Psoas muscle (tissue), 8 donors: ENCODE data around the gene BRPF1. TPM values are rescaled to one million over a fixed set of nuclear protein-coding genes. Genes with fewer than 3 reads are reported as not detected.

ENCODE experiments used
- ATAC-seq, 4 donors: fragments of 200-7000 bp; cut with Tn5 transposase; one replicate each; pipeline ENCODE4 v1.9.1; 2020; ENCODE audit warnings: moderate library complexity in 3 of 4, mild to moderate bottlenecking in 2 of 4
- DNase-seq, 2 donors: peaks; one replicate each; pipeline ENCODE4 v3.0.0-alpha.2; 2020
- H3K27ac ChIP-seq: fragments of 200-600 bp; one replicate; pipeline ENCODE4 v1.8.0; 2022
- H3K27me3 ChIP-seq, 3 donors: fragments of 200-600 bp in 1 of 3; one replicate each; pipeline versions ENCODE4 v1.6.1 to v1.8.0; 2013 to 2022; ENCODE audit warnings: low read length in 2 of 3, mild to moderate bottlenecking in 2 of 3, moderate library complexity in 1 of 3; ENCODE audit not compliant: insufficient read depth in 3 of 3
- H3K36me3 ChIP-seq, 2 donors: fragments of 200-600 bp in 1 of 2; one replicate each; pipeline versions ENCODE4 v1.6.1 to v1.8.0; 2013 to 2022; ENCODE audit warnings: low read depth in 1 of 2, mild to moderate bottlenecking in 1 of 2, moderate library complexity in 1 of 2; ENCODE audit not compliant: insufficient read depth in 1 of 2
- H3K4me1 ChIP-seq: fragments of 200-600 bp; one replicate; pipeline ENCODE4 v1.8.0; 2022
- H3K4me3 ChIP-seq: fragments of 200-600 bp; one replicate; pipeline ENCODE4 v1.8.0; 2022; ENCODE audit warnings: mild to moderate bottlenecking
- H3K9me3 ChIP-seq: fragments of 200-600 bp; one replicate; pipeline ENCODE4 v1.8.0; 2022
- WGBS, 3 donors: extraction: QIAGEN DNeasy Blood & Tissue Kit; methylation state at CpG; one replicate each; pipeline versions ENCODE4 v1.1.6 to v1.1.7; 2013; 5-methylcytosine and 5-hydroxymethylcytosine counted together
- intact Hi-C, 2 donors: fragments of 100-400 bp; cut with DNase I; formaldehyde crosslinking; loops; one replicate each; pipeline versions ENCODE4 v1.11.0 to v1.14.2; 2022
- polyA plus RNA-seq, 3 donors: library from polyadenylated mRNA; stranded (reverse); fragments of 200-250 nt; gene quantifications; one replicate each; pipeline ENCODE4 v1.2.3, GENCODE V29; 2013
- total RNA-seq, 4 donors: library from RNA; stranded (reverse); fragmentation: NEBNext Ultra II Directional in 2 of 4; extraction: Animal tissue kit (Norgen Biotek cat#: 25700) in 2 of 4; gene quantifications; one replicate each; pipeline versions ENCODE4 v1.2.1 to v1.2.4, GENCODE V29; 2021 to 2023
- TF ChIP-seq, protein P1 (sequence below): fragments of 200-600 bp; IDR thresholded peaks from one replicate; pipeline ENCODE4 v1.8.0; 2022; ENCODE audit warnings: antibody characterized with exemption
- donor health status: healthy with polysubstance abuse.
- donor health status: DM: no; HTN: no; CAD: no; lungs with moderate emphysema.
- donor health status: Bipolar disorder and iron deficiency.
- donor health status: healthy.
- donor health status: DM: yes; HTN: yes; CAD: no.
- donor health status: DM: no; HTN: no; CAD: no.
- donor health status: DM: no; HTN: no; CAD: no.
- donor health status: DM: yes; HTN: yes; CAD: no.

BRPF1 gene
- total and polyA plus RNA-seq, 7 donors = 6.8 to 16.1 (median 9.9) TPM

DNA sequence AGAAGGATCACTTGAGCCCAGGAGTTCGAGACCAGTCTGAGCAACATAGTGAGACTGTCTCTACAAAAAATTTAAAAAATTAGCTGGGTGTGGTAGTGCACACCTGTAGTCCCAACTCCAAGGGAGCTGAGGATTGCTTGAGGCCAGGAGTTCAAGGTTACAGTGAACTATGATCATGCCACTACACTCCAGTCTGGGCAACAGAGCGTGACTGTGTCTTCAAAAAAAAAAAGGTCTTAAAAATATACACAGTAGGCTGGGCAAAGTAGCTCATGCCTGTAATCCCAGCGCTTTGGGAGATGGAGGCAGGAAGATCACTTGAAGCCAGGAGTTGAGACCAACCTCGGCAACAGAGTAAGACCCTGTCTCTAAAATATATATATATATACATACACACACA lies 49.4 kb downstream of the BRPF1 start:
- DNase-seq (no peak), ATAC-seq (no peak)
- Histone ChIP-seq H3K27ac (no peak overlapping the region), H3K27me3 (no peaks in the 10 kb centered on the region), H3K4me3 (no peak overlapping the region), H3K4me1 (no peaks in the 10 kb centered on the region), H3K36me3 (peaks cover 12 to 65% of the 10 kb centered on the region in 2 donors), H3K9me3 (no peaks in the 10 kb centered on the region)
- TF ChIP-seq, protein P1, sequence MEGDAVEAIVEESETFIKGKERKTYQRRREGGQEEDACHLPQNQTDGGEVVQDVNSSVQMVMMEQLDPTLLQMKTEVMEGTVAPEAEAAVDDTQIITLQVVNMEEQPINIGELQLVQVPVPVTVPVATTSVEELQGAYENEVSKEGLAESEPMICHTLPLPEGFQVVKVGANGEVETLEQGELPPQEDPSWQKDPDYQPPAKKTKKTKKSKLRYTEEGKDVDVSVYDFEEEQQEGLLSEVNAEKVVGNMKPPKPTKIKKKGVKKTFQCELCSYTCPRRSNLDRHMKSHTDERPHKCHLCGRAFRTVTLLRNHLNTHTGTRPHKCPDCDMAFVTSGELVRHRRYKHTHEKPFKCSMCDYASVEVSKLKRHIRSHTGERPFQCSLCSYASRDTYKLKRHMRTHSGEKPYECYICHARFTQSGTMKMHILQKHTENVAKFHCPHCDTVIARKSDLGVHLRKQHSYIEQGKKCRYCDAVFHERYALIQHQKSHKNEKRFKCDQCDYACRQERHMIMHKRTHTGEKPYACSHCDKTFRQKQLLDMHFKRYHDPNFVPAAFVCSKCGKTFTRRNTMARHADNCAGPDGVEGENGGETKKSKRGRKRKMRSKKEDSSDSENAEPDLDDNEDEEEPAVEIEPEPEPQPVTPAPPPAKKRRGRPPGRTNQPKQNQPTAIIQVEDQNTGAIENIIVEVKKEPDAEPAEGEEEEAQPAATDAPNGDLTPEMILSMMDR = no peak
- intact Hi-C loops = no loop called here
- 90 to 94% (median 90%) methylated on average over 4 of the region's 4 CpGs for WGBS, 3 donors

DNA sequence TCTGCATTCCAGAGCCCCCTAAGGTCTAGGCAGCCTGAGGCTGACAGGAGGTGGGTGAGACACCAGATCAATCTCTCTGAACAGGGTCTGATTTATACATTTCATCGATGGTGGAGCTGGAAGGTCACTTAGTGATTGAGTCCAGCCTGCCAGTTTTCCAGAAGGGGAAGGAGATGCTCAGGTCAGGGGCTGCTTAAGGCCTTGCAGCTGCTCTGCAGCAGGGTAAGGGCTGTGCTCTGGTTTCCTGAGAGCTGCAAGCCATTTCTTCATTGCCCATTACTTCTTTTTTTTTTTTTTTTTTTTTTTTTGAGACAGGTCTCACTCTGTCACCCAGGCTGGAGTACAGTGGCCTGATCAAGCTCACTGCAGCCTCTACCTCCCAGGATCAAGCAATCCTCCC lies 50.0 kb downstream of the BRPF1 start:
- WGBS, 3 donors = 65 to 86% (median 72%) methylated on average over 1 of the region's 1 CpG
- Histone ChIP-seq H3K4me3 (no peak overlapping the region), H3K27me3 (no peaks in the 10 kb centered on the region), H3K36me3 (peaks cover 15 to 71% of the 10 kb centered on the region in 2 donors), H3K27ac (no peak overlapping the region), H3K9me3 (no peaks in the 10 kb centered on the region), H3K4me1 (no peaks in the 10 kb centered on the region)
- no peak for ATAC-seq
- intact Hi-C loops = no loop called here
- DNase-seq = no peak
- TF ChIP-seq, protein P1 = no peak

DNA sequence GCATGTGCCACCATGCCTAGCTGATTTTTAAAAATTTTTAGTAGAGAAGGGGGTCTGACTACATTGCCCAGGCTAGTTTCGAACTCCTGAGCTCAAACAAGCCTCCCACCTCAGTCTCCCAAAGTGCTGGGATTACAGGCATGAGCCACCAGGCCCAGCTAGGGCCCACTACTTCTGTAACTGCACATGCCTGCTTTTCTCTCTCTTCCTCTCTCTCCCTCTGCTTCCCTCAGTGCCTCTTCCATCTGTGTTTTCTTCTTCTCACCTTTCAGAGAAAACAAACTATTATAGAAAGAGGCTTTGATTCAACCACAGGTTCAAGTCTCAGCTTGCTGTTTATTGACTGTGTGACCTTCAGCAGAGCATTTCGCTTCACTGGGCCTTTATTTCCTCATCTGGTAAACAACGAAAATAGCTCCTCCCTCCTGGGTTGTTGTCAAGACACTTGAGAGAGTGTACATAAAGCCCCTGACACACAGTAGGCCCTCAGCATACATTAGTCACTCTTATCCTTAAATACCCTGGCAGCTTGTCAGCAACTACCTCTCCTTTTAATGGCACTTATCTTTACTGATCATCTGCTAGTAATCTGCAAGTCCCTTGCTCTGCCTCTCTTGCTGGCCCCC lies 50.6 kb downstream of the BRPF1 start:
- no peak for DNase-seq
- Histone ChIP-seq H3K27me3 (no peaks in the 10 kb centered on the region), H3K4me1 (no peaks in the 10 kb centered on the region), H3K36me3 (peaks cover 15 to 77% of the 10 kb centered on the region in 2 donors), H3K4me3 (no peak overlapping the region), H3K9me3 (no peaks in the 10 kb centered on the region), H3K27ac (no peak overlapping the region)
- TF ChIP-seq, protein P1 = no peak
- intact Hi-C loops = no loop called here
- 79 to 86% (median 86%) methylated on average over 3 of the region's 3 CpGs for WGBS, 3 donors
- no peak for ATAC-seq

DNA sequence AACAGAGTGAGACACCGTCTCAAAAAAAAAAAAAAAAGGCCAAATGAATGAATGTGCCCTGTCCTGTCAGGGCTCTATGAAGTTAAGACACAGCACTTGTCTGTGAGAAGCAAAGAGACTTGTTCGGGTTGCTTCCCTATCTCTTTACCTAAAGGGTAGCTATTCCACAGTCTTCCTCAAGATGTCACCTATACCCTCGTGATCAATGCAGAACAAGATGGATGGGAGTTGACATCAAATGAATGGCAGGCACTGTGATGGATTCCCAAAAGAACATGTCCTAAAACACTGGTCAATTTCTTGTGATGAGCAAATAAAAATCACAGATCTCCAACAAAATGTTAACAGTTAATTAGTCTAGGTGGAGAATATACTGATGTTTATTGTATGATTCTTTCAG lies 51.2 kb downstream of the BRPF1 start:
- WGBS, 3 donors = 39 to 67% (median 39%) methylated on average over 3 of the region's 3 CpGs
- H3K36me3 ChIP-seq = peaks cover 15 to 84% of the 10 kb centered on the region in 2 donors
- no peak overlapping the region for H3K27ac ChIP-seq
- no peaks in the 10 kb centered on the region for H3K27me3 ChIP-seq
- TF ChIP-seq, protein P1 = no peak
- no peak for DNase-seq
- H3K4me1 ChIP-seq = no peaks in the 10 kb centered on the region
- ATAC-seq = peak in 1 of 4 donors; percentile 63
- H3K9me3 ChIP-seq = no peaks in the 10 kb centered on the region
- no peak overlapping the region for H3K4me3 ChIP-seq
- intact Hi-C loops = no loop called here

DNA sequence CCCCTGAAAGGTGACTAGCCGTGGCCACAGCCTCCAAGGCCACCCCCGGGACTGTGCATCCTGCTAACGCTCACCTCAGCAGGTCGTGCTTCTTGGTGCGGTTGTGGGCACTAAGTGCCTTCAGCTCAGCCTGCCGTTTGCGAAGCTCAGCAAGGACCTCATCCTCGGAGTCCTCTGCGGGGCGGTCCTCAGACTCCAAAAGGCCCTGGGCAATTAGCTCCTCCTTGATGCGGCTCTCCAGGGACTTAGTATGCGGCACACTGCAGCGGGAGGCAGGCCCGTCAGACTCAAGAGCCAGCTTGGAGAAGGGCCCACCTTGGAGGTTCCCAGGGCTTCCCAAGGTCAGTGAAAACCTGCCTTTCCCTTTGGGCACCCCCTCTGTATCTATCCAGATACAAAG lies 52.4 kb downstream of the BRPF1 start:
- DNase-seq (no peak), ATAC-seq (no peak)
- H3K36me3 ChIP-seq = peaks cover 15 to 94% of the 10 kb centered on the region in 2 donors
- intact Hi-C loops = no loop called here
- no peaks in the 10 kb centered on the region for H3K4me1 ChIP-seq
- no peaks in the 10 kb centered on the region for H3K27me3 ChIP-seq
- H3K27ac ChIP-seq = no peak overlapping the region
- WGBS, 3 donors = 86 to 90% (median 86%) methylated on average over 14 of the region's 14 CpGs
- H3K9me3 ChIP-seq = no peaks in the 10 kb centered on the region
- TF ChIP-seq, protein P1 = no peak
- H3K4me3 ChIP-seq = no peak overlapping the region
